GM19351 (cell line): ENCODE results near the gene RNF187.

Experiments
- ATAC-seq: cut with Tn5 transposase; IDR thresholded peaks from one replicate; pipeline ENCODE4 v1.9.1; 2021; ENCODE audit warnings: mild to moderate bottlenecking, moderate library complexity; ENCODE audit not compliant: unreplicated experiment

The RNF187 gene

GRCh38 chr1:228487336-228488124 is at the start of gene RNF187:
Gene RNF187 (plus strand): TSS chr1:228487382.
- ATAC-seq = peak; percentile 26

DNA sequence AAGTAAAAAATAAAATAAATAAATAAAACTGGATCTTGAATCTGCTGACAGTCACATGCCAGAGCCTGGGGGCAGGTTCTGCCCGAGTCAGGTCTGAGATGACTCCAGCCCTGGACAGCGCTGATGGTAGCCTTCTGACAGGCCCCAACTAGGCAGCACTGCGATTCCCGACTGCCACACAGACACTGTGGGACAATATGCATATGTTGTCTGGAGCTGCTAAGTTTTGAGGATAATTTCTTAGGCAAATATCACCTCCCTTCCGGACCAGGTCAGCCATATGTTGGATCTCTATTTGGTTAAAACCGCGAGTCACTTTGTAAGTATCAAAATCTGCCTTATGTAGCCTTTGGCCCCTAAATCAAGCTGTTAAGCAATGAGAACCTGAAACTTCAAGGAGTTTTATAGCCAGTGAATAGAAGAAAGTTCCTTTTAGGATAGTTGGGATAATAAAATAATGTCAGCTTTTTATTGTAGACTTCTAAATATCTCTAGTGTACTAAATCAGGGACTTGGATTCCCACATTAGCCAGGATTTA is 49.7 kb upstream of the RNF187 start:
- no peak for ATAC-seq

- ATAC-seq = no peak
Measured at GRCh38 chr1:228438266-228438665, 48.9 kb upstream of the RNF187 start.

DNA sequence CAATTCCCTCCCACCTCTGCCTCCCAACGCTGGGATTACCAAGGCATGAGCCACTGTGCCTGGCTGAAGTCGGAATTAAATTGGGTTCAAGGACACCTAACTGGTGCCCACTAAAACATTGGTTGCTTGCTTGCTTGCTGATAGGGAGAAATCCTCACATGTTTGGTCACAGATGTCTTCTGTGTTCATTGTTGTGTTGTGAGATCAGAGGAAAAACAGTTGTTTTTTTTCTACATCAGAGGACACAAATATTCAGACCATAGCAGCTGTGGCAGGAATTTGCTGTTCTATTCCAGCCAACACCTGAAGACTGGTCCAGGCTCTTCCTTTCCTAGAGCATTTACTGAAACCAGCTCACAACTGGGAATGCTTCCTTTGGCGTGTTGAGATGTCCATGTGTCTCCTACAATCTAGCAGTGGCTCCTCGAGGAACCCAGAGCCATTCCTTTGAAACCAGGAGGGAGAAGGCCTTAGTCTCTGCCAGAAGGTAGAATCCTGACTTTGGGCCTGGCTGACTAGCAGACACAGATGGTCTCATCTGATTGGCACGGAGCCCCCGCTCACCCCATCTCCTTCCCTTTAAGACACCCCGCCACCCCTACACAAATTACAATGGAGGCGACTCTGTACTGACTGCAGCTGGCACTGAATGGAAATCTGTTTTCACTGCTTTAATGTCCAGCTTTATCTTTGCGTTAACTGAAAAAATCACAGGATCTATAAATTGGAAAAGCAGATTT is 46.3 kb upstream of the RNF187 start:
- ATAC-seq = no peak

GRCh38 chr1:228443395-228443794 is 43.8 kb upstream of the RNF187 start:
- ATAC-seq = no peak

DNA sequence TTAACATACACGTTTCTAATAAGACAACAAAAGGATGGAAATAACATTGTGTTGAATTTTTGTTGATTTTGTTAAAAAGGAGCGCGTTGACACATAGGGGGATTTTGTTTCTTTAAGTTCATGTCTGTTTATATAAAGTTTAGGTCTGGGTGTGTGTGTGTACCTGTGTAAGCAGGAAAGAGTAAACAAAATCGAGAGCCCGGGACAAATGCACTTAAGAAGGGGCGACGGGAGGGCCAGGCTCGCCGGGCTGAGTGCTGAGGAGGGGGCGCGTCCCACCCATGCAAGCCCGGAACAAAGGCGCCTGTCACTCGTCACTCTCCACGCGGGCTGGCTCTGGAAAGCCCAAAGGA is 41.7 kb upstream of the RNF187 start:
- no peak for ATAC-seq

DNA sequence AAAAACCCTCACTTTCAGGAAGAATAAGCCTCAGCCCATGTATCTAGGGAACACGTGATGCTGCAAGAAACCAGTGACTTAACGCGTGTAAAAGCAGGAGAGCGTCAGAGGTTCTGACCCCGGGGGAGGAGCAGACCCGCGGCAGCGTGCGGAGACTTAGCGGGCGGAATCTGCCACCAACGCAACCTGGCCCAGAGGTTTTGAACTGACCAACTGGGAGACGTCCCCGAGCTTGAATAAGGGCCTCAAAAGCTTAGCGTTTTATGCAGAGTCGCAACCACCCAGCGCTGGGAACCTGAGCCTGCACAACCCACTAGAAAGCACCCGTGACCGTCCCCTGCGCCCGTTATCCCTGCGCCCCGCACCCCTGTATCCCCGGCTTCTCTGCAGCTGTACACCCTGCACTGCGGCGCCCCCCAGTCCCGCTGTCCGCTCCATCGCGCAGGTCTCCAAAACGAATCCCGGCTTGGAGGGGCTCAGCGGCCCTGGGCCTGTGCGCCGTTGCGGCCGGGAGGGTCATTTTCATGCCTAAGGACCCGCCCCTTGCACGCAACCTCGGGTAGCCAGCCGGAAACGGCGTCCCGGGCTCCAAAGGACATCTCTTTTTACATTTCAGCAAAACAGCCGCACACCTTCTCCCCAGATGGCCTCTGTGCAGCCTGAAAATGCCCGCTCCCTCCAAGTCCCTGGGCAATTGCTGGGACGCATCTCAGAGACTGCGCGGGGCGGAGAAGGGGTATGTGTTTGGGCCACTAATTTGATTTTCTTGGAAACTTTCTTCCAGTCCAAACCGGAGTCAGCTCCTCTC is 41.1 kb upstream of the RNF187 start:
- ATAC-seq = peak; percentile 91

DNA sequence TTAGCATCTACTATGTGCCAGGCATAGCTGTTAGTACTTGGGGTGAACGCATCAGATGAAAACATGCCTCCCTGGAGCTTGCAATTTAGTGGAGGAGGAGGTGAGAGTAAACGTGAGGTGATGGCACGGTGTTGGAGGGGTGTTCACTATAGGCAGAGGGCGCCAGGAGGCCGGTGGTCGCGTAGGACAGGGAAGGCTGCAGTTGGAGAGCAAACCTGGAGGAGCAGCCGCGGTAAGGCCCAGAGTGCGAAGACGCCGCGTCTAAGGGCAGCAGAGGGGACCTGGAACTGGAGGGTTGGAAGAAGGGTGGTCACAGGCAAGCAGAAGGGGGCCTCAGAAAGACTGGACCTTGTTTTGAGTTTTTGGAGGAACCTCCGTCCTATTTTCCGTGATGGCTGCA is 40.3 kb upstream of the RNF187 start:
- ATAC-seq = no peak

DNA sequence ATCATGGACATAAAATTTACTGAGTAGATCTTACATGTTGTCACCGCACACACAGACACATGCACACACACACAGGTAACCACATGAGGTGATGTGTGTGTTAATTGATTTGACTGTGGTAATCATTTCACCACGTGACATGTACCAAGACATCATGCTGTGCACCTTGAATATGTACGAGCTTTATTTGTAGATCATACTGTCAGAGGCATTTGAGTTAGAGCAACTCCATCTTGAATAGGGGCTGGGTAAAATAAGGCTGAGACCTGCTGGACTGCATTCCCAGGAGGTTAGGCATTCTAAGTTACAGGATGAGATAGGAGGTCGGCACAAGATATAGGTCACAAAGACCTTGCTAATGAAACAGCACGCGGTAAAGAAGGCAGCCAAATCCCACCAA is 38.8 kb upstream of the RNF187 start:
- no peak for ATAC-seq

GRCh38 chr1:228450200-228450599 is 37.0 kb upstream of the RNF187 start:
- no peak for ATAC-seq

GRCh38 chr1:228452194-228453021 is 34.8 kb upstream of the RNF187 start:
- no peak for ATAC-seq

DNA sequence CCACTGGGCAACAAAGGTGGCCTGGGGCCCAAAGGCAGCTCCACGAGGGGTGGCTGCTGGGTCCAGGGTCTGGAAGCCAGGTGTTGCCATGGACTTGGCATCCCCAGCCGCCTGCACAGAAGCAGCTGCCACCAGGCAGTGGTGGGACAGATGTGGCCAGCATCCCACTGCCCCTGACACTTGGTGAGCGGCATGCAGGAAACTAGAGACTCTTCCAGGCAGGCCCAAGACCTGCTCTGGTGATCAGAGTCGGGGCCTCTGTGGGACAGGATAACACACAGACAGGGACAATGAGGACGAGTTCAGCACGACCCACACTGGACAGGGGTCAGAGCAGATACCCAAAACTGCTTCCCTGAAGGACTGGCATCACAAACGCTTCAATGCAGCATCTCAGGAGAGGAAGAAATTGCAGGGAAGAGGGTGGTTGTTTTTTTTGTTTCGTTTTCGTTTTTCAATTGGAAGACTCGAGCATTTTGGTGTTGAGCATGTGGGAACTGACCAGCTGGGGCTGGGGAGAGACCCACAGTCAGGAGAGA is 34.1 kb upstream of the RNF187 start:
- ATAC-seq = no peak

- no peak for ATAC-seq
Measured at GRCh38 chr1:228453614-228454013, 33.6 kb upstream of the RNF187 start.

- ATAC-seq = no peak
Measured at GRCh38 chr1:228454238-228454637, 32.9 kb upstream of the RNF187 start.

GRCh38 chr1:228455715-228456114 is 31.5 kb upstream of the RNF187 start:
- no peak for ATAC-seq

DNA sequence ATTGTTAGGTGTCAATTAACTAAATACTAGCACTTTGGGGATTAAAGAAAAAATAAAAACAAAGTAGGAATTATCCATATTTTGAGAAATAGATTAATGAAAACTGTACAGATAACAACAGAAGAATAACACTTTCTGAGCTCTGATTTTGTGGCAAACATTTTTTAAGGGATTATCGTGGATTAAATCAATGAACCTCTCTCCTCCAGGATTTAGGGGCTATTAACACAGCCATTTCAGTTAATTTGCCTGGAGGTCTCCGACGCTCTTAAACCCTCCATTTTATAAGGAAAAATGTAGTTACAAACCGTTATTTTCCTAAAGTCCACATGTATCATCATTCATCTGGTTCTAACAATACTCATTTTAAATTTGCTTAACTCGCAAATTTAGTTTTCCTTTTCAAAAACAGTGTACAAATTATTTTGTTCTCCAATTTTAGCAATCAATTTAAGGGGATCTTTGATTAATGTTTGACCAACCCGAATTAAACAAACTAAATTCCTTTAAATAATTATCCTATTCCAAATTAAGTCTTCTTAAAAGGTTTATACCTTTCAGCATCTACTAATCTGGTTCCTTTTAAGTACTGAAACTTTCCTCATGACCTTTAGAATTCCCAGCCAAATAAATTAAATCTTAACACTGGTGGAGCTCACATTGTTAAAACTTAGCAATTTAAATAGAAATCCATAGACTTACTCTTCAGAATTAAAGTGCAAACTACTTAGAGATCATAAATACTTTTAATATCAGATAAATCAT is 30.7 kb upstream of the RNF187 start:
- no peak for ATAC-seq

DNA sequence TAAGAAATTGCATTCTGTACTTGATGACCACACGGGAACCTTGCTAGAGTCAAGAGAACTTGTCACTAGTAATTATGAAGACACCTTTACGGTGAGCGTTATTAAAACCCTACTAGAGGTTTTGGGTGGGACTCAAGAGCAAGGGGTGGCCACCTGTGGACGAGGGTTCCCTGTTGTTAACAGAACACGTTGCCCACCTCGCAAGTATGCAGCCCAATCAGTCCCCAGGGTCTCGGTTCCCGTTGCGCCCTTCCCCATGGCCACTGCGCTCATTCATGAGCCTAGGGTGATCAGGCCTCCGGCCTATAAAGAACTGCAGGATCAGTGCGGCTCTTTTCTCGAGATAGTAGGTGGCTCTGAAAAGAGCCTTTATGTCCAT is 30.2 kb upstream of the RNF187 start:
- peak; percentile 10 for ATAC-seq

GRCh38 chr1:228457396-228458176 is 29.6 kb upstream of the RNF187 start:
- peak; percentile 81 for ATAC-seq
